PC-3 (cell line): ENCODE results near the gene TPT1.

Experiments
- EZH2 ChIP-seq: fragments of 300-600 bp; sonication (generic); IDR thresholded peaks from one replicate; pipeline ENCODE4 v1.6.1; 2017; ENCODE audit warnings: antibody characterized with exemption, mild to moderate bottlenecking, low read length; ENCODE audit not compliant: unreplicated experiment
- TF ChIP-seq, protein P1 (sequence below): fragments of 300-600 bp; sonication (generic); conservative IDR thresholded peaks from 2 replicates; pipeline ENCODE4 v1.5.1; 2017; ENCODE audit warnings: antibody characterized with exemption, low read depth, mild to moderate bottlenecking, low read length

DNA sequence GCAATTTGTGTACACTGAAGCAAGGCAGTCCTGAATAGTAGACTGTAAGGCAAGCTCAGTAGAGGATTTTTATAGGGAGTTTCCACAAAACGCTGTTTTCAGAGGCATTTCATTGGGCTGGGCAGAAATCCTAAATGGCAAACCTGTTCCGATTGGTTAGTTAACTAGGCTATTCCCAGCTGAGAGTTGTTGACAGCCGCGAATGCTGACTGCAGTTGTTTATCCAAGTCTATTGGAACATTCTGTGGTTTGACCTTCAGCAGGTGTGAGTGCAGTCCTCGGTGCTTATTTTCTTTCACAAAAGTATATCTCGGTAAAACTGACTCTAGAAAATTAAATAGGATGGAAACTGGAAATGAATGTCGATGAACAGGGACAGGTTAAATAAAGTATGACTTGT lies 45.4 kb downstream of the TPT1 start:
- no peak for TF ChIP-seq EZH2
- TF ChIP-seq, protein P1, sequence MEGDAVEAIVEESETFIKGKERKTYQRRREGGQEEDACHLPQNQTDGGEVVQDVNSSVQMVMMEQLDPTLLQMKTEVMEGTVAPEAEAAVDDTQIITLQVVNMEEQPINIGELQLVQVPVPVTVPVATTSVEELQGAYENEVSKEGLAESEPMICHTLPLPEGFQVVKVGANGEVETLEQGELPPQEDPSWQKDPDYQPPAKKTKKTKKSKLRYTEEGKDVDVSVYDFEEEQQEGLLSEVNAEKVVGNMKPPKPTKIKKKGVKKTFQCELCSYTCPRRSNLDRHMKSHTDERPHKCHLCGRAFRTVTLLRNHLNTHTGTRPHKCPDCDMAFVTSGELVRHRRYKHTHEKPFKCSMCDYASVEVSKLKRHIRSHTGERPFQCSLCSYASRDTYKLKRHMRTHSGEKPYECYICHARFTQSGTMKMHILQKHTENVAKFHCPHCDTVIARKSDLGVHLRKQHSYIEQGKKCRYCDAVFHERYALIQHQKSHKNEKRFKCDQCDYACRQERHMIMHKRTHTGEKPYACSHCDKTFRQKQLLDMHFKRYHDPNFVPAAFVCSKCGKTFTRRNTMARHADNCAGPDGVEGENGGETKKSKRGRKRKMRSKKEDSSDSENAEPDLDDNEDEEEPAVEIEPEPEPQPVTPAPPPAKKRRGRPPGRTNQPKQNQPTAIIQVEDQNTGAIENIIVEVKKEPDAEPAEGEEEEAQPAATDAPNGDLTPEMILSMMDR, result no peak
